Left cardiac atrium (tissue), 4 donors: Measurements from ENCODE around the gene RNF141. TPM values are rescaled to one million over a fixed set of nuclear protein-coding genes. Genes with fewer than 3 reads are reported as not detected.

Experiments used
- ATAC-seq, 2 donors: fragments of 200-7000 bp; cut with Tn5 transposase; one replicate each; pipeline ENCODE4 v1.9.1; 2020; ENCODE audit warnings: mild to moderate bottlenecking in 2 of 2, moderate library complexity in 2 of 2
- DNase-seq: peaks from one replicate; pipeline ENCODE4 v3.0.0-alpha.2; 2020
- intact Hi-C, 2 donors: fragments of 100-400 bp; cut with DNase I; formaldehyde crosslinking; loops; one replicate each; pipeline versions ENCODE4 v1.14.1 to v1.15.1; 2022 to 2023
- total RNA-seq, 2 donors: library from RNA; stranded (reverse); fragmentation: NEBNext Ultra II Directional; extraction: Animal tissue kit (Norgen Biotek cat#: 25700); gene quantifications; one replicate each; pipeline ENCODE4 v1.2.1, GENCODE V29; 2021
- donor health status: DM: no; HTN: yes; CAD: no.
- donor health status: DM: no; HTN: yes; CAD: no; lungs with severe emphysema.
- donor health status: DM: yes; HTN: yes; CAD: no.
- donor health status: Dilated cardiomyopathy.

The RNF141 gene
- total RNA-seq, 2 donors from 2014 or later = 34.7 to 34.8 TPM

DNA sequence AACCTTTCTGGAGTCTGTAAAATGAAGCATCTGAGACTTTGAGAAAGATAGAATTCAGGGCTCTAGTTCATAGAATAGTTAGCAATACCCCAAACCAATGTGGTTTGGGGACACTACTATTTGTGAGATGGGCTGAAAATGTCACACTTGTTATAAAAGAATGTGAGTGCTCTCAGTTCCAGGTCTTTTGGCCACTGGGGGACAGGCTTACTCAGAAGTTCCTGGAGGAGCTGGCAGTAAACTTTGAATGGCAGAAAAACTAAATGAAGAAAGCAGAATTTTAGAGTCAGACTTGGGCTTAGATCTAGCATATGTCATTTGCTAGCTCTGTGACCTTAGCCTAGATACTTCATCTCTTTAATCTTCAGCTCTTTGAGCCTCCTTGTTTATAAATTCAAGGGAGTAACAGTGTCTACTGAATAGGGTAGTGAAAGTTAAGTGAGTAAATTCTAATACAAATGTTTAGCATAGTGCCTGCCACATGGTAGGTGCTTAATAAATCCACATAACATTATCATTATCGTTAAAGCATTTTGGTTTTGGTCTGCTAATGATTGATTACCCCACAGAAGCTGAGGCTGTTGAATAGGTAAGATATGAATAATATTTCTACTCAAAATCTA, 23.8 kb upstream of the RNF141 start:
- DNase-seq (no peak), ATAC-seq (no peak)
- intact Hi-C loops = loop anchor here in 1 of 2 donors (5.0 kb wide), 1 partner anchor 92 kb away; no protein-coding TSS in a partner anchor

DNA sequence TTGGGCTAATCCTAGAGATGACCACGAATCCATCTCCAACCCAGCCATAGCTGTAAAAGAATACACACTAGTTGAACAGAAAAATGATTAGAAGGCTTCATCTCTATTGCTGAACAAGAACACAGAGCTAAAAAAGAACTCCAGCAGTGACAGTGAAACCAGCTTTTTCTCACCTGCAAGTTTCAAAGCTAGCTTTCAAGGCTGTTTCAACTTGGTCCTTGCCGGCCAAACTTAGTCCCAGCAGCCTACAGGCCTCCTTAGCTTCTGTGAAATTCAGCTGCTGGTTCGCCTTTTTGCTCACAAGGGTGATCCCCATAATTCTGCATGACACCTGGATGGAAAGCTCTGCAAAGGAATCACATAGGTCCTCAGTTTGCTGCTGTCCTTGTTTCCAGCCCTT, 23.0 kb upstream of the RNF141 start:
- intact Hi-C loops = loop anchor here in 1 of 2 donors (5.0 kb wide), 1 partner anchor 93 kb away; no protein-coding TSS in a partner anchor
- ATAC-seq (no peak), DNase-seq (no peak)

DNA sequence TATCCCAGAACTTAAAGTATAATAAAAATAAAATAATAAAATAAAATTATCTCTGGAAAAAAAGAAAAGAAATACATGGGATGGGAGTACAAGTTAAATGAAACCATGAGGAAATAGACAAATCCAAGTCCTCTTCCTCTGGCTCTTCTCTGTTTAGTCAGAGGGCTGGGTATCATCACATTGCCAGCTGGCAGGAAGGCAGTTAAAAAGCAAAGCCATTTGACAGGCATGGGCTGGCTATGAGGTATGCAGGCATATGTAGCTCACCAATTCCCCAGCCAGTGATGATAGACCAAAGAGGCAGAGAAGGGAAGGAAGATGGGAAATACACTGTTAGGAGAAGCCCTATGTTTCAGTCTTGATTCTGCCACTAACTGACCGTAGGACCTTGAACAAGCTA, 21.0 kb upstream of the RNF141 start:
- intact Hi-C loops = loop anchor here in 1 of 2 donors (5.0 kb wide), 1 partner anchor 95 kb away; no protein-coding TSS in a partner anchor
- DNase-seq = no peak
- ATAC-seq = no peak

DNA sequence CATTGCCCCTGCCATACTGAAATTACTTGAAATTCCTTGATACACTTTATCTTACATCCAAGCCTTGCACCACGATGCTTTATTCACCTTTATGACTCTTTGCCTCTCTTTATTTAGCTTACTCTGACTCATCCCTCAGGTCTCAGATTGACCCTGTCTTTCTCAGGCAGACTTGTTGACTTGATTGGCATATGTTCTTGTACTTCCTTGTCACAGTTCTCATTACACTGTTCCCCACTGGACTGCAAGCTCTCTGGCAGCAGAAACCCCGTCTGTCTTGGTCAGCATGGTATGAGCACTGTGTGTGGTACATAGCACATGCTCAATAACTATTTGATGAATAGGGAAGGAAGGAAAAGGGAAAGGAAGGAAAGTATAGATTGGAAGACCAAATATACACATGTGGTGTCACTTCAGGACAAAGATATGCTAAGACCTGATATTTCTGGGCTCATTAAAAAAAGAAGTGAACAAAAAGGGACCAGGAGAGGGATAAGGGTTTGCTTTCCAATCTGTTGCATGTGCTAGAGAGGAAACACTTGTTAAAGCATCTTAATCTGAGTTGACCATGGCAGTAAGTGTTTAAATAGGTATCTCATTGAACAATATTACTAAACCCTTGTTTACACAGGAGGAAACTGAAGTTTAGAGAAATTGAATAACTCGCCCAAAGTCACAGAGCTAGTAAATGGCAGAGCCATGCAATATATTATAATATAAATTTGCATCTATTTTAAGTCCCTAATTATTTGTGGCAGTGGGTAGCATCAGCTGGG, 20.2 kb upstream of the RNF141 start:
- intact Hi-C loops = loop anchor here in 1 of 2 donors (5.0 kb wide), 1 partner anchor 96 kb away; no protein-coding TSS in a partner anchor
- DNase-seq (no peak), ATAC-seq (peak in 1 of 2 donors; percentile 64)

DNA sequence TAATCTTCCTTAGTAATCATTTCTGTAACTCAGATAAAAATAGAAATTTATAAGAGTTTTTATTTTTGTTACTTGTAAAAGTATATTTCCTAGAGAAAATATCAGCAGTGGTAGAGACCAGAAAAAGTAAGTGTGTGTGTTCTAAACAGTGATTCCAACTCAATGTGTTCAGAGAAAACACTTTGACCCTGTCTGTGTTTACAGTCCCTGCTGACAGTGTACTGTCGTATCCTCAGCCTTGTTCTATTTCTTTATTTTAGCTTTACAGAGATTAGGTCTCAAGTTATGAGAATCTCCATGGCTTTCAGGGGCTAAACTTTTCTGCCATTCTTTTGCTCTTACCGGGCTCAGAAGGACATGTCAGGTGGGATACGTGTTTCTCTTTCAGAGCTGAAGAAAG, 17.3 kb upstream of the RNF141 start:
- no peak for ATAC-seq
- intact Hi-C loops = no loop called here

DNA sequence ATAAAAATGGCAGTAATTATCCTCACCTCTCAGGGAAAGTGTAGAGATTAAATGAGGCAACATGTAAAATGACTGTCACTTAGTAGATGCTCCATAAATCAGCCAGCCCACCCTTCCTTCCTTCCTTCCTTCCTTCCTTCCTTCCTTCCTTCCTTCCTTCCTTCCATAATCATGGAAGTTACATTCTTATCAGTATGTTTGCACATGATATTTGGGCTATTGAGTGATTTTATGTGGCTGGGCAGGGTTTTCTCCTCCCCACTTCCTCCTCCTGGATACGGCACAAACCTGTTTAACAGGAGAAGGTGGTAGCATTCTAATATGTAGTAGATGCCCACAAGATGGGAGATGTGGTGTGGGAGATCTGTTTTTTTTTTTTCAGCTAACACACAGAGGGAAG, 15.6 kb upstream of the RNF141 start:
- no peak for DNase-seq
- ATAC-seq = no peak
- intact Hi-C loops = no loop called here

More for the DNA sequence above, 17.3 kb upstream of the RNF141 start:
- no peak for DNase-seq

DNA sequence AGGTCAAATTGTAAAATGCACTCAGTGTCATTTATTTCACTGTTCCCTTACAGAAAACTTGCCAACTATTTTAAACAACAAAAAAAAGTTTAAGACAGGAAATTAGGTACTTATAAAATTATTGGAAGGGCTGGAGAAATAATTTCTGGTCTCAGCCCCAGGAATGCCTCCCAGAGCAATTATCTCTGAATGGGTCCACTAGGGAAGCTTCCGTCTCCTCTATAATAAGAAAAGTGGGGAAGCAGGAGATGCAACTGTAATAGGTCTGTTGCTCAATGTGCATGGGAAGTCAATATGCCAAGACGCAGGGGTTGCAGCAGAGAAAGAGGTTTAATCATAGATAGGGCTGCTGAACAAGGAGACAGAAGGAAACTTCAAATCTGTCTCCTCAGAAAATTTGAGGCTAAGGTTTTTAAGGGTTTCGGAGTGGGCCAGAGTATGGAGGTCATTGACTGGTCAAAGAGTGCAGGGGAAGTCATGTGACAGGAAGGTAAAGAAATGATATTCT, 10.9 kb upstream of the RNF141 start:
- ATAC-seq (no peak), DNase-seq (no peak)
- intact Hi-C loops = no loop called here

DNA sequence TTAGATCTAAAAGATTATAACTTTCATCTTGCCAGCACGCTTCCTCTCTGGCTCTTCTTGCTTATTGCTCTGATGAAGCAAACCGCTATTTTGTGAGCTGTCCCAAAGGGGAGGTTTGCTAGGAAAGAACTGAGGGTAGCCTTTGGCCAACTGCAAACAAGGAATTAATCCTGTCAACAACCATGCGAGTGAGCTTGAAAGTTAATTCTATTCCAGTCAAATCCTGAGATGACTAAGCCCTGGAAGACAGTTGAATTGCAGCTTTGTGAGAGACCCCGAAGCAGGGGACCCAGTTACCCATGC, 10.3 kb upstream of the RNF141 start:
- intact Hi-C loops = no loop called here
- ATAC-seq = no peak

DNA sequence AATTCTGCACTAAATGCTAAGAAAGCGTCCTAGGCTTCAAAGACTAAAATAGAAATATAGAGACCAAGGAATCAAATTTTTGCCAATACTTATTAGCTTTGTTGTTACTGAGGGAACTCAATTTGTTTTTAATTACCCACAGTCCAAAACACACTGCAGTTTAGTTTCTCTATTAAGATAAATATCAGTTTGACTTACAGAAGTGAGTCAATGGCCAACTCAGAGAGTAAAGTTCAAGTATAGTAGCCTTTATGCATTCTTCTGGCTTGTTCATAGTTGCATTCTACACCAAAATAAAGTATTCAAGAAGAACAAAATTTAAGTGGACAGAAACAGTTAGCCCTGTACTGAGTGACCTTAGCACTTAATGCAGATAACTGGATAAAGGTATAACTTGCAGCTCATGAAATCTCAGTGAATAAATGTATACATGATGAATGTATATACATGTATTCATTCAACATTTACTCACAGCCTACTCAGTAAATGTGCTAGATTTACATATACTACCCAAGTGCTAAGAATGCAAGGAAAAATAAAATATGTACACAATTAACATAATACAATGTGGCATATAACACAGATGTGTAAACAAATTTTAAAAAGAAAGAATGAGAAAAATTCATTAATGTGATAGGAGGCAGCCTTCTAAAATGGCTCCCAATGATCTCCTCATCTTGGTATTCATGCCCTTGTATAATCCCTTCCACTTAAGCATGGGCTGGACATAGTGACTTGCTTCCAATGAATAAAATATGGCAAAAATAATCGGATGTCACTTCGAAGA, 9.7 kb upstream of the RNF141 start:
- intact Hi-C loops = no loop called here
- DNase-seq (no peak), ATAC-seq (no peak)

More for the DNA sequence above, 10.3 kb upstream of the RNF141 start:
- no peak for DNase-seq

DNA sequence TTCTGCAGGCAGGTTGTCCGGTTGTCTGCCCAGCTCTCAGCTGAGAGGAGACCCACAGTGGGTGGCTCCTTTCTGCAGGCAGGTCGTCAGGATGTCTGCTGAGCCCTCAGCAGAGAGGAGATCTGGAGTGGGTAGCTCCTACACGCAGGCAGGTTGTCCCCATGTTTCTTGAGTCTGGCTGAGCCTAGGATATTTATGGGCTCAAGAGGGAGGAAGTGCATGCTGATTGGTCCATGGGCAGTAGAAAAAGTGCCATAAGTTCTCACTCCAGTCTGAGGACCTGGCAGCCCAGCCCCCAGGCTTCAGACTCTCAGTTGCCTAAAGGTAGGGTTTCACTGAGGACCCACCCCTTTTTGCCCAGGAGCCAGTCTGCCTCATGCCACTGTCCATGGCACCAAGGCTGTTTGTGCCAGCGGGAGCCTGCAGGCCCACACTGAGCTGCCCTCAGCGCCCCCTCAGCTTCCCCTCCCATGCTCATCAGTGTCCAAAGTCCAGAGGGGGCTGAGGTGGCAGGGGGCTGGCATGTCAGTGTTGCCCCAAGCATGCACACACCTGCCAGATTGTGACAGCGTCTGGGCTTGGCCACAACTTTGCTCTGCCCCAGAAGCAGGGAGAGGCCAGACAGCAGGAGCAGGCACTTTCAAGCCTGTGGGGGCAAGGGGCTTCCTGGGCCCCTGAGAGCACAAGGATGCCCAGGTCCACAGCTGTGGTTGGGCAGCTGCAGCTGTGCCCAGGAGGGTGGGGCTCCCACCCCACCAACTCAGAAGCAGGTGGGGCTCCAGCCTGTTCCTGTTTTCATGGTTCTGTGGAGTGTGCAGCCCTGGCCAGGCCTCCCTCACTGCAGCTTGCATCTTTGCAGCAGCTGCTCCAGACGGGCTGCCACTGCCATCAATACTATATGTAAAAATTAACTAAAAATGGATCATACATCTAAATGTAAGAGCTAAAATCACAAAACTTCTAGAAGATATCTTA, 3.8 kb upstream of the RNF141 start:
- no peak for DNase-seq

DNA sequence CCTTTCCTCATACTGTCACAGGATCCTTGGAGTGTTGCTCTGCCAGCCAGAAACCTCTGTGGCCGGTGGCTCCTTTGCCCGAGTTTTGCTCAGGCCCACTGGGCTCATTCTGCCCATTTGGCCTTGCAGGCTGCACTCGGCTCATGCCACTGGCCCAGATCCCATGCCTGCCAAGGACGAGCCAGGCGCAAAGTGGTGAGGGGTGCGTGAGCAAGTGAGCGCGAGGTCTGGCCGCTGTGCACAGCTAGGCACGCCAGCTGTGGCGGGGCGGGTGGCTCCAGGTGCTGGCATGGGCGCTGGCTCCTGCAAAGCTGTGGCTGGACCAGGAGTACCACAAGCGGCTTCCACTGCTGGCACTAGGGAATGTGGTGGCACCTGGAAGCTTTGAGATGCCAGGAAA, 2.8 kb upstream of the RNF141 start:
- intact Hi-C loops = loop anchor here in 1 of 2 donors (10.0 kb wide), 1 partner anchor 191 kb away; no protein-coding TSS in a partner anchor

More for the DNA sequence above, 3.8 kb upstream of the RNF141 start:
- no peak for ATAC-seq
- intact Hi-C loops = loop anchor here in 1 of 2 donors (10.0 kb wide), 1 partner anchor 190 kb away; no protein-coding TSS in a partner anchor

DNA sequence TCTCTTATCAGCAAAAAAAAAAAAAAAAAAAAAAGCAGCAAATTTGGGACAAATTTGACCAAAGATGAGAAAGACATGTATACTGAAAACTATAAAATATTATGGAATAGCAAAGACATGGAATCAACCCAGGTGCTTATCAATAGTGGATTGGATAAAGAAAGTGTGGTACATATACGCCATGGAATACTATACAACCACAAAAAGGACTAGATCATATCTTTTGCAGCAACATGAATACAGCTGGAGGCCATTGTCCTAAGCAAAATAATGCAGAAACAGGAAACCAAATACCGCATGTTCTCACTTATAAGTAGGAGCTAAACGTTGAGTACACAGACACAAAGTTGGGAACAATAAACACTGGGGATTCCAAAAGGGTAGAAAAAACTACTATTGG, 1.8 kb upstream of the RNF141 start:
- no peak for DNase-seq
- intact Hi-C loops = loop anchor here in 1 of 2 donors (10.0 kb wide), 1 partner anchor 192 kb away; no protein-coding TSS in a partner anchor
- no peak for ATAC-seq

More for the DNA sequence above, 2.8 kb upstream of the RNF141 start:
- DNase-seq (no peak), ATAC-seq (no peak)

DNA sequence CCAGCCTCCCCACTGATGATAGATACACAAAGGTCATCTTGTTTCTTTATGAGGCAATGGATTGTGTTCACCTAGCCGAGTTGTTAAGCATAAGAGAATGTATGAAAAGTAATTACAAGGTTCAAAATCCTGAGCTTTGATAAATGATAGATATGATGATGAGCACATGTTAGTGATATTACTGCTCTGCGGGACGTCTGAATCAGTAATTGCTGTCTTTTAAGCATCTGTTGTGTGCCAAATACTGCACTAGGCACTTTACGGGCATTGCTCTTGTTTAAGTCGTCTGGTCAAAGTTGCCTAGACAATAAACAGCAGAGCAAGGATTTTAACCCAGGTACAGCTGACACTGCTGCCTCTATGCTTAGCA, 559 bp upstream of the RNF141 start:
- no peak for ATAC-seq
- no peak for DNase-seq
- intact Hi-C loops = loop anchor here in 1 of 2 donors (10.0 kb wide), 1 partner anchor 193 kb away; no protein-coding TSS in a partner anchor

DNA sequence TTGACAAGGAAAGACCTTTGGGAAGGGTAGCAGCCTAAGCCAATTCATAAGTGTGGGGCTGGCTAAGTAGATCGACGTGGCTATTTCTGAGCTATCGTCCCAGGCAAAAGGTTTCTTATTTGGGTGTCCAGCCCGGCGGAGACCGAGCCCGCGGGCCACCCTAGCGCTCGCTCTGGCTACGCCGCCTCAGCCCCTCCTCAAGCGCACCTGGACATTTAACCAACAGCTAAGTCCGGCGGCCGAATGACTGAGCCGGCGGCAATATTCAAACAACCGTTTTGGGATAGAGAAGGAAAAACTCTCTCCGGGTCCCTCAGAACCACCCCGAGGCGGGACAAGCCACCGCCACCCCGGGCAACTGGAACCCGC, 457 bp downstream of the RNF141 start:
- intact Hi-C loops = loop anchor here in 1 of 2 donors (10.0 kb wide), 1 partner anchor 194 kb away; no protein-coding TSS in a partner anchor
- ATAC-seq (peak; percentile 52 to 74), DNase-seq (no peak)

DNA sequence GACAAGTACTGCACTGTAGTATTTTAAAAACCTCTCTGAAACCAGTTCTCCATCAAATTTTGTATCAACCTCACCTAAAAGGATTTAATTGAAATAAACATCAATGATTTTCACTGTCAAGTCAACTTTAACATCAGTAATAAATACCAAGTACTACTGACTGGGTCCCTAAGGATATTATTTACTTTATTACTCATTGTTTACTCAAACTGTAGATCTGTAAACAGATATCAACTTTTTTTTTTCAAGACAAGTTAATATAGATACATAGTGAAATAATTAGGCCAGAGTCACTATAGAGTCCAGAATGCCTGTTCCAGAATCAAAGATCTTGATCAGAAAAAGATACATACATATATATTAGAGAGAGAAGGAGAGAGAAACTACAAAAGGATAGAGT, 1.6 kb downstream of the RNF141 start:
- DNase-seq = no peak
- no peak for ATAC-seq
- intact Hi-C loops = no loop called here

DNA sequence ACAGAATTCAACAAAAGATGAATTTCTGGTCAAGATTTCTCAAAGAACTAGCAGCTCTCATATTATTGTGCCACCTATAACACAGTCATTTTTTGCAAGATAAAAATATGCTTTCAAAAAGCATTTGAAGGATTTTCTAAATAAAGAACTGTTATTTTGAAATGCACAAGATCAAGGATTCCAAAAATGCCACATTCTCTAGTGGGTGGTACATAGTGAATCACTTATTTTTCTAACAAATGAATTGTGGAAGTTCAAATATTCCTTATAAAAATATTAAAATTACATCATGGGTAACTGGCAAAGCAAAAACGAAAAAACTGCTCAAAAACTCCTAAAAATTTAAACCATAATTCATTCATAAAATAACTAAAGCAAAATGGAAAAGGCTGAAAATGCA, 2.1 kb downstream of the RNF141 start:
- ATAC-seq (no peak), DNase-seq (no peak)
- intact Hi-C loops = no loop called here

DNA sequence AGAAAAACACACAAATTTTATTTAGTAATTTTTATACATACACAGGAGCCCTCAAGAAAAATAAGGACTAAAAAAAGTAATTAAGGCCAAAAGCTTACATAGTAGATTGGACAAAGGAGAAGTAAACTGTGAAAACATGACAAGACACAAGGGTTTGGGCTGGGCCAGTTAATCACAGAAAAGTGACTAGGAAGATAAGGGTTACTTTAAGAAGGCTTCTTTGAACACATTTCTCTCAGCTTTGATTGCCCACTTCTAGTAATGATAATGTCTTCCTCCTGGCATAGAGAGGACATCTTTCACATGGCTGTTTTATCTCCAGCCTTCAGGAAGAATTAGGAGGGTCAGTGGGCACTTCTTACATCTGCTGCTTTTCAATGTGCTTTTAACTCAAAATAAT, 3.4 kb downstream of the RNF141 start:
- intact Hi-C loops = no loop called here
- ATAC-seq = no peak
- no peak for DNase-seq

DNA sequence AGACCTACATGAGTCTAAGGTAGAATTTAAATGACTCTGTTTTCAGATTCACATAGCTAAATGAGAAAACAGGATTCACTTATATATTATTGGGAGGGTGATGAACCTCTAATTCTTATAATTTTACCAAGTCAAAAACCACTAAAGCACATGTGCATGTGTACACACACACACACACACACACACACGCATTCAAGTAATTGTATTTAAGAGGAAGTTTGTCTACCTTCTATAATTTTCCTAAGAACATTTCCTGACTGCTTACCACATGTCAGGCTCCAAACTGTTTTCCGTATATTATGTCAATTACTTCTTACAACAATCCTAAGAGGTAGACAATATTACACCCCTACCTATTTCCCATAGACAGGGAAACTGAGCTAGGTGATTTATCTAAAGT, 6.7 kb downstream of the RNF141 start:
- intact Hi-C loops = no loop called here
- ATAC-seq (no peak), DNase-seq (no peak)
